CD8-positive, alpha-beta memory T cell (primary cell): ENCODE data around the gene SEMA4D. TPM values are rescaled to one million over a fixed set of nuclear protein-coding genes. Genes with fewer than 3 reads are reported as not detected.
"Not testable (repeated sequence)": the region's sequence is repeated elsewhere in the genome, so short reads cannot be mapped to it uniquely, and the experiment has no call there.

Experiments
- CTCF ChIA-PET: fragments of 350-600 bp; sonication (Branson Sonifier 250); formaldehyde crosslinking; loops from one replicate; lab custom pipeline; 2021; ENCODE audit warnings: antibody characterized with exemption; lab: Charles Lee
- POLR2A ChIA-PET: fragments of 350-600 bp; sonication (Branson Sonifier 250); formaldehyde crosslinking; loops from one replicate; lab custom pipeline; 2021; ENCODE audit warnings: antibody characterized with exemption; lab: Charles Lee
- DNase-seq, 5 donors: peaks; one replicate each; pipeline versions ENCODE4 v3.0.0 to v3.0.0-alpha.2; 2020 to 2022; ENCODE audit warnings: mixed read lengths in 1 of 5
- H3K27ac ChIP-seq: one replicate; pipeline ENCODE4 v1.7.0; 2013; ENCODE audit warnings: low read depth, mild to moderate bottlenecking, low read length, moderate library complexity
- H3K27me3 ChIP-seq: 2 replicates; pipeline ENCODE4 v1.7.0; 2013; ENCODE audit warnings: low read length, mild to moderate bottlenecking; ENCODE audit not compliant: insufficient read depth, poor library complexity, severe bottlenecking
- H3K36me3 ChIP-seq: 2 replicates; pipeline ENCODE4 v1.7.0; 2013; ENCODE audit warnings: mild to moderate bottlenecking, low read length, moderate library complexity; ENCODE audit not compliant: insufficient read depth
- H3K4me1 ChIP-seq: 2 replicates; pipeline ENCODE4 v1.7.0; 2013; ENCODE audit warnings: mild to moderate bottlenecking, low read length, moderate library complexity; ENCODE audit not compliant: insufficient read depth
- H3K4me3 ChIP-seq: 2 replicates; pipeline ENCODE4 v1.7.0; 2013; ENCODE audit warnings: mild to moderate bottlenecking, low read length
- H3K9me3 ChIP-seq: 2 replicates; pipeline ENCODE4 v1.7.0; 2013; ENCODE audit warnings: mild to moderate bottlenecking, low read length
- H3K27ac Mint-ChIP-seq, 8 donors: one replicate each; pipeline ENCODE4 v1.8.0; 2020 to 2021; ENCODE audit warnings: mixed read lengths in 8 of 8, mild to moderate bottlenecking in 6 of 8, inconsistent platforms in 3 of 8, moderate library complexity in 3 of 8
- H3K27me3 Mint-ChIP-seq, 2 donors: one replicate each; pipeline ENCODE4 v1.8.0; 2020 to 2021; ENCODE audit warnings: mixed read lengths in 2 of 2, mild to moderate bottlenecking in 1 of 2, moderate library complexity in 1 of 2
- H3K36me3 Mint-ChIP-seq, 3 donors: one replicate each; pipeline ENCODE4 v1.8.0; 2020 to 2021; ENCODE audit warnings: mixed read lengths in 3 of 3, inconsistent platforms in 1 of 3, mild to moderate bottlenecking in 1 of 3
- H3K4me1 Mint-ChIP-seq, 3 donors: one replicate each; pipeline ENCODE4 v1.8.0; 2020 to 2021; ENCODE audit warnings: mixed read lengths in 3 of 3, inconsistent platforms in 1 of 3, mild to moderate bottlenecking in 1 of 3
- H3K4me3 Mint-ChIP-seq, 7 donors: one replicate each; pipeline ENCODE4 v1.8.0; 2020 to 2021; ENCODE audit warnings: mixed read lengths in 7 of 7, mild to moderate bottlenecking in 6 of 7, moderate library complexity in 4 of 7, inconsistent platforms in 2 of 7
- H3K9me3 Mint-ChIP-seq, 5 donors: one replicate each; pipeline ENCODE4 v1.8.0; 2020 to 2022; ENCODE audit warnings: mixed read lengths in 5 of 5, mild to moderate bottlenecking in 3 of 5, moderate library complexity in 2 of 5, inconsistent platforms in 1 of 5
- polyA plus RNA-seq: library from polyadenylated mRNA; unstranded; fragments of 300-500 nt; fragmentation: Illumina TruSeq; gene quantifications from one replicate; pipeline ENCODE4 v1.2.3, GENCODE V29; 2021
- total RNA-seq, 2 experiments: library from RNA; stranded (reverse); gene quantifications; one replicate each; pipeline ENCODE4 v1.2.3, GENCODE V29; 2021

The SEMA4D gene
- total and polyA plus RNA-seq, 3 experiments from 2014 or later, result 227 to 243 (median 238) TPM

DNA sequence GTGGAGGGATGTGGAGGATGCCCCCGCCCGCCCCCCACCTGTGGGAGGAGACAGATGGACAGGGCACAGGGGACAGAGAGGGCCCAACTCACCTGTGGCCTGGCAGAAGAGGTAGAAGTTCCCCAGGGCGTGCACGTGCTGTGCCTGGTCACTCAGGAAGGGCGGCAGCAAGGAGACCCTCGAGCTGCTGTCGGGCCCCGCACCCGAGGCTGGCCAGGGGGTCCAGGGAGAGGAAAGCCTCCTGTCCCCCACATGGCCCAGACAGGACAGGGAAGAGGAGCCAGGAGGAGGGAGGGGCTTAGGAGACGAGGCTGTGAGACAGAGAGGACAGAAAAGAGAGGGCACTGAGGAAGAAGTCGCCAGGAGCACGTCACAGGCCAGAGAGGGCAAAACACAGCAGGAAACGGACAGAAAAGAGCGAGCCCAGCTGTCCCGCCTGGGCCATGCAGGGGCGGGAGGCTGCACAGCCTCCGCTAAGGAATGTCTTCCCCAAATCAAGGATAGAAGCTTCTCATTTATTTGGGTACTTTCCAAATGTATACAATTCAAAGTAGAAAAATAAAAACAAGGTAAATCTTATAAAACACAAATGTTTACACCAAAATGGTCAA lies 121.1 kb downstream of the SEMA4D start:
- CTCF ChIA-PET, result interaction anchor here (1.0 to 3.3 kb wide), 2 partner anchors 172 to 217 kb away, joined by 3 to 15 read pairs; no protein-coding TSS in a partner anchor
- POLR2A ChIA-PET, result no interaction called here
- H3K4me3 ChIP-seq, result no peak overlapping the region
- Mint-ChIP-seq H3K4me3 (no peak overlapping the region), H3K4me1 (peaks cover 24 to 66% (median 61%) of the 10 kb centered on the region in 3 donors), H3K27ac (peak overlapping the region in 6 of 8 donors; percentile 49 to 94 (median 74)), H3K27me3 (peaks cover 0 to 6% of the 10 kb centered on the region in 2 donors), H3K36me3 (peaks cover 0 to 63% (median 13%) of the 10 kb centered on the region in 3 donors), H3K9me3 (peaks cover 0 to 4% (median 0%) of the 10 kb centered on the region in 5 donors)
- no peak for DNase-seq
- H3K36me3 ChIP-seq, result peaks cover 42% of the 10 kb centered on the region
- H3K9me3 ChIP-seq, result no peaks in the 10 kb centered on the region
- H3K4me1 ChIP-seq, result peaks cover 26% of the 10 kb centered on the region
- H3K27me3 ChIP-seq, result no peaks in the 10 kb centered on the region
- H3K27ac ChIP-seq, result no peak overlapping the region

GRCh38 chr9:89376286-89376685 lies 121.6 kb downstream of the SEMA4D start:
- H3K27ac ChIP-seq, result no peak overlapping the region
- H3K4me1 Mint-ChIP-seq, result peaks cover 24 to 62% (median 61%) of the 10 kb centered on the region in 3 donors
- POLR2A ChIA-PET, result no interaction called here

DNA sequence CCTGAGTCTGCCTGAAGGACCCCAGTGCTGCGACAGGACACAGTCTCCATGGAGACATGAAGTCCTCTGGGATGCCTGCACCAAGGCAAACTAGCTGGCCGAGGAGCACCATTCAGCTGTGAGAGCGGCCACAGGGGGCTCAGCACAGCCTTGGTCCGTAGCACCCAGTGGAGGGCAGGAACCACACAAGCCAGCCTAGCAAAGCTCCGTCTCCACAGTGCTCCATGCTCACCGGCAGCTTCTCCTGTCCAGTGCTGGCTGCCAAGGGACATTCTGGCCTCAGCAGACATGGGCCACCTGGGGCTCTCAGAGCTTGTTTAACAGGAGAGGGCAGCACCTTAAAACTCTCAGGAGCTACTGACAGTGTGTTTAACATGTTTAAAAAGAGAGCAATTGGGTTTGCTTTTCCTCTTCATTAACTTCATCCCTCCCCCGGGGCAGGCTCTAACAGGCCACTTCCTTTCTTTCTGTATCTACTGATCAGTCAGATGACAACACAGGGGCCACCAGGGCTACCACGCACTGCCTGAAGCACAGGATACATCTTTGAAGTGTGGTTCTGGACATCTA lies 122.6 kb downstream of the SEMA4D start:
- no peak for DNase-seq
- H3K9me3 Mint-ChIP-seq, result peaks cover 0 to 4% (median 0%) of the 10 kb centered on the region in 5 donors
- Histone ChIP-seq H3K36me3 (peaks cover 26% of the 10 kb centered on the region), H3K27ac (peak overlapping the region; percentile 9), H3K4me3 (no peak overlapping the region), H3K9me3 (no peaks in the 10 kb centered on the region), H3K4me1 (peaks cover 26% of the 10 kb centered on the region), H3K27me3 (no peaks in the 10 kb centered on the region)
- H3K4me1 Mint-ChIP-seq, result peaks cover 24 to 61% (median 58%) of the 10 kb centered on the region in 3 donors
- ChIA-PET POLR2A (interaction anchor here (1.1 kb wide), 1 partner anchor 173 kb away, joined by 4 read pairs; no protein-coding TSS in a partner anchor), CTCF (interaction anchor here (1.3 to 3.3 kb wide), 3 partner anchors 33 to 174 kb away, joined by 3 to 15 read pairs (median 4); no protein-coding TSS in a partner anchor)
- H3K4me3 Mint-ChIP-seq, result no peak overlapping the region
- peaks cover 0 to 6% of the 10 kb centered on the region in 2 donors for H3K27me3 Mint-ChIP-seq
- peaks cover 0 to 47% (median 12%) of the 10 kb centered on the region in 3 donors for H3K36me3 Mint-ChIP-seq
- peak overlapping the region; percentile 41 to 95 (median 83) for H3K27ac Mint-ChIP-seq

More at GRCh38 chr9:89376286-89376685, 121.6 kb downstream of the SEMA4D start:
- Mint-ChIP-seq H3K9me3 (peaks cover 0 to 4% (median 0%) of the 10 kb centered on the region in 5 donors), H3K27me3 (peaks cover 0 to 6% of the 10 kb centered on the region in 2 donors), H3K27ac (peak overlapping the region in 5 of 8 donors; percentile 69 to 94 (median 80)), H3K36me3 (peaks cover 0 to 57% (median 13%) of the 10 kb centered on the region in 3 donors), H3K4me3 (no peak overlapping the region)
- Histone ChIP-seq H3K4me1 (peaks cover 26% of the 10 kb centered on the region), H3K27me3 (no peaks in the 10 kb centered on the region), H3K36me3 (peaks cover 36% of the 10 kb centered on the region), H3K4me3 (no peak overlapping the region), H3K9me3 (no peaks in the 10 kb centered on the region)
- no peak for DNase-seq
- CTCF ChIA-PET, result interaction anchor here (1.0 to 3.3 kb wide), 2 partner anchors 173 to 218 kb away, joined by 3 to 15 read pairs; no protein-coding TSS in a partner anchor

GRCh38 chr9:89374176-89374575 lies 123.7 kb downstream of the SEMA4D start:
- peak overlapping the region in 1 of 7 donors; percentile 12 for H3K4me3 Mint-ChIP-seq
- ChIA-PET POLR2A (no interaction called here), CTCF (interaction anchor here (1.3 to 3.3 kb wide), 3 partner anchors 28 to 175 kb away, joined by 3 to 15 read pairs (median 4); no protein-coding TSS in a partner anchor)
- Histone ChIP-seq H3K27ac (no peak overlapping the region), H3K36me3 (peaks cover 22% of the 10 kb centered on the region), H3K27me3 (no peaks in the 10 kb centered on the region), H3K9me3 (no peaks in the 10 kb centered on the region), H3K4me1 (peaks cover 20% of the 10 kb centered on the region), H3K4me3 (no peak overlapping the region)
- peaks cover 24 to 56% (median 54%) of the 10 kb centered on the region in 3 donors for H3K4me1 Mint-ChIP-seq
- peak overlapping the region in 7 of 8 donors; percentile 66 to 91 (median 82) for H3K27ac Mint-ChIP-seq
- no peak for DNase-seq
- peaks cover 0 to 36% (median 12%) of the 10 kb centered on the region in 3 donors for H3K36me3 Mint-ChIP-seq
- H3K27me3 Mint-ChIP-seq, result peaks cover 0 to 6% of the 10 kb centered on the region in 2 donors
- H3K9me3 Mint-ChIP-seq, result peaks cover 0 to 4% (median 0%) of the 10 kb centered on the region in 5 donors

DNA sequence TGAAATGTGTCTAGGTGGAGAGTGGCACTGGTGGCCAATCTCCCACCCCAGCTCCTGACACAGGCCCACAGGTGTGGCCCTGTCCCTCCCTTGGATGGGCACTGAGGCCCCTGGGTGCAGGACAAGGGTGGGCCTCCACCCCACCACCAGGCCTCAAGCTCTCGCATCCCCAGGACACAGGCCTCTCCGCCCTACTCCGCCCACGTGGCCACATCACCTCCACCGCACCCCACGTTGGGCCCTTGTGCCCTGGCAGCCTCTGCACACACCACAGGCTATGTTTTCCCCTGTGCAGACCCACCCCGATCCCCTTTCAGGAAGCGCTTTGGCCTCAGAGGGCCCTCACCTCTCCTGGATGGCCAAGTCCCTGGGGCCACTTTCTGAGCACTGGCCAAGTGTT lies 124.9 kb downstream of the SEMA4D start:
- Histone ChIP-seq H3K4me3 (no peak overlapping the region), H3K27me3 (no peaks in the 10 kb centered on the region), H3K27ac (no peak overlapping the region), H3K4me1 (peaks cover 20% of the 10 kb centered on the region), H3K9me3 (no peaks in the 10 kb centered on the region), H3K36me3 (peaks cover 11% of the 10 kb centered on the region)
- peak in 1 of 5 donors; percentile 21 for DNase-seq
- H3K27ac Mint-ChIP-seq, result peak overlapping the region; percentile 40 to 88 (median 81)
- peaks cover 0 to 4% (median 0%) of the 10 kb centered on the region in 5 donors for H3K9me3 Mint-ChIP-seq
- CTCF ChIA-PET, result interaction anchor here (1.1 kb wide), 1 partner anchor 176 kb away, joined by 5 read pairs; no protein-coding TSS in a partner anchor
- H3K4me1 Mint-ChIP-seq, result peaks cover 24 to 55% (median 54%) of the 10 kb centered on the region in 3 donors
- peak overlapping the region in 2 of 7 donors; percentile 22 to 58 for H3K4me3 Mint-ChIP-seq
- peaks cover 0 to 24% (median 7%) of the 10 kb centered on the region in 3 donors for H3K36me3 Mint-ChIP-seq
- POLR2A ChIA-PET, result no interaction called here
- peaks cover 0 to 4% of the 10 kb centered on the region in 2 donors for H3K27me3 Mint-ChIP-seq

DNA sequence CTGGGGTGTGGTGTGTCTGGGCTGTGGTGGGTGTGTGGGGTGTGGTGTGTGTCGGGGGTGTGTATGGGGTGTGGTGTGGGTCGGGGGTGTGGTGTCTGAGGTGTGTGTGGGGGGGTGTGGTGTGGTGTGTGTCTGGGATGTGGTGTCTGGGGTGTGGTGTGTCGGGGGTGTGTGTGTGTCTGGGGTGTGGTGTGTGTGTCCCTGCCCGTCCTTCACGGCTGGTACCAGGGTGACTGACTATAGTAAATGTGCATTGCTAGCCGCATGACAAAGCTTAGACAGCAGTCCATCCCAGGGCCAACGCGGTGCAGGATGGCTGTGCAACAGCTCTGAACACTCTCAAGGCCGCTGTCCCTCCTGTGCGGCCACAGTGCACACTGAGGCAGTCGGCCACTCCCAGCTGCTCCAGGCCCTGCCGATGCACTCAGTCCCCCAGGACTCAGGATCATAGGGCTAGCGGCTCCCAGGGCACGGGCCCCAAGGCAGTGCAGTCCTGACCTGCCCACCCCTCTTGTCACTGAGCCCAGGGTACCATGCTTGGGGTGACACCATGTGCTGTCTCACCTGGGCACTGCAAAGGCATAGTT lies 125.6 kb downstream of the SEMA4D start:
- peaks cover 0 to 3% of the 10 kb centered on the region in 2 donors for H3K27me3 Mint-ChIP-seq
- H3K27me3 ChIP-seq, result no peaks in the 10 kb centered on the region
- H3K4me3 Mint-ChIP-seq, result peak overlapping the region in 2 of 7 donors; percentile 48 to 58
- H3K27ac Mint-ChIP-seq, result peak overlapping the region; percentile 29 to 88 (median 81)
- H3K4me1 Mint-ChIP-seq, result peaks cover 22 to 53% (median 50%) of the 10 kb centered on the region in 3 donors
- H3K27ac ChIP-seq, result peak overlapping the region; percentile 4
- no peaks in the 10 kb centered on the region for H3K9me3 ChIP-seq
- peaks cover 20% of the 10 kb centered on the region for H3K4me1 ChIP-seq
- DNase-seq, result peak; percentile 38 to 82 (median 45)
- ChIA-PET CTCF (interaction anchor here (1.1 kb wide), 1 partner anchor 177 kb away, joined by 5 read pairs; no protein-coding TSS in a partner anchor), POLR2A (no interaction called here)
- peaks cover 5% of the 10 kb centered on the region for H3K36me3 ChIP-seq
- peaks cover 0 to 4% (median 0%) of the 10 kb centered on the region in 5 donors for H3K9me3 Mint-ChIP-seq
- no peak overlapping the region for H3K4me3 ChIP-seq
- peaks cover 0 to 18% (median 7%) of the 10 kb centered on the region in 3 donors for H3K36me3 Mint-ChIP-seq

- Histone ChIP-seq H3K4me1 (peaks cover 20% of the 10 kb centered on the region), H3K27ac (peak overlapping the region; percentile 4)
- CTCF ChIA-PET, result interaction anchor here (1.1 kb wide), 1 partner anchor 177 kb away, joined by 5 read pairs; no protein-coding TSS in a partner anchor
- Mint-ChIP-seq H3K27ac (peak overlapping the region in 1 of 8 donors; percentile 87), H3K4me1 (peaks cover 20 to 50% (median 44%) of the 10 kb centered on the region in 3 donors), H3K36me3 (peaks cover 0 to 15% (median 4%) of the 10 kb centered on the region in 3 donors)
- H3K27me3 Mint-ChIP-seq, H3K9me3 Mint-ChIP-seq, H3K4me3 ChIP-seq, H3K4me3 Mint-ChIP-seq, H3K27me3 ChIP-seq, DNase-seq, H3K36me3 ChIP-seq, POLR2A ChIA-PET, H3K9me3 ChIP-seq: not testable (repeated sequence)
Measured at GRCh38 chr9:89371791-89372190, 126.1 kb downstream of the SEMA4D start.
